HG03354 (cell line): ENCODE results near the gene KDM4B.
"Not testable (repeated sequence)": the region's sequence is repeated elsewhere in the genome, so short reads cannot be mapped to it uniquely, and the experiment has no call there.

Experiments used
- ATAC-seq: cut with Tn5 transposase; IDR thresholded peaks from one replicate; pipeline ENCODE4 v1.9.1; 2021; ENCODE audit warnings: mild to moderate bottlenecking; ENCODE audit not compliant: unreplicated experiment, poor library complexity, severe bottlenecking

The KDM4B gene

GRCh38 chr19:4966591-4966990 lies 2.3 kb upstream of the KDM4B start:
- no peak for ATAC-seq

GRCh38 chr19:4967738-4968461 lies 1.0 kb upstream of the KDM4B start:
- no peak for ATAC-seq

GRCh38 chr19:4969292-4969771 lies 419 bp downstream of the KDM4B start:
- ATAC-seq: no peak

GRCh38 chr19:4969772-4970531 lies 1.0 kb downstream of the KDM4B start:
- no peak for ATAC-seq

- no peak for ATAC-seq
Measured at GRCh38 chr19:4970558-4971423, 1.9 kb downstream of the KDM4B start.

GRCh38 chr19:4971424-4971793 lies 2.5 kb downstream of the KDM4B start:
- ATAC-seq: no peak

- ATAC-seq: no peak
Measured at GRCh38 chr19:4971816-4972495, 3.0 kb downstream of the KDM4B start.

GRCh38 chr19:4972509-4973230 lies 3.8 kb downstream of the KDM4B start:
- no peak for ATAC-seq

- ATAC-seq: no peak
Measured at GRCh38 chr19:4974880-4975469, 6.1 kb downstream of the KDM4B start.

GRCh38 chr19:4975601-4976000 lies 6.7 kb downstream of the KDM4B start:
- ATAC-seq: not testable (repeated sequence)

GRCh38 chr19:4976401-4977298 lies 7.7 kb downstream of the KDM4B start:
- ATAC-seq: no peak

GRCh38 chr19:4977299-4978174 lies 8.6 kb downstream of the KDM4B start:
- no peak for ATAC-seq

- no peak for ATAC-seq
Measured at GRCh38 chr19:4979211-4979807, 10.4 kb downstream of the KDM4B start.

GRCh38 chr19:4980067-4980466 lies 11.2 kb downstream of the KDM4B start:
- ATAC-seq: no peak

- ATAC-seq: no peak
Measured at GRCh38 chr19:4980838-4981680, 12.1 kb downstream of the KDM4B start.

- no peak for ATAC-seq
Measured at GRCh38 chr19:4981681-4981958, 12.7 kb downstream of the KDM4B start.
